Right cardiac atrium (tissue), 5 donors: ENCODE results near the gene CIT. TPM values are rescaled to one million over a fixed set of nuclear protein-coding genes. Genes with fewer than 3 reads are reported as not detected.
"Not testable (repeated sequence)": the region's sequence is repeated elsewhere in the genome, so short reads cannot be mapped to it uniquely, and the experiment has no call there.

Source experiments
- ATAC-seq, 2 donors: fragments of 200-7000 bp; cut with Tn5 transposase; one replicate each; pipeline versions ENCODE4 v1.8.0 to v1.9.1; 2020; ENCODE audit warnings: moderate library complexity in 2 of 2, mild to moderate bottlenecking in 1 of 2
- DNase-seq, 3 donors: peaks; one replicate each; pipeline ENCODE4 v3.0.0-alpha.2; 2020
- H3K27ac ChIP-seq: one replicate; pipeline ENCODE4 v1.5.1; 2013; ENCODE audit warnings: mild to moderate bottlenecking, low read length, control low read depth, moderate library complexity
- H3K27me3 ChIP-seq: one replicate; pipeline ENCODE4 v1.6.1; 2013; ENCODE audit not compliant: control insufficient read depth, insufficient read depth
- H3K4me1 ChIP-seq: one replicate; pipeline ENCODE4 v1.6.1; 2013; ENCODE audit warnings: low read length; ENCODE audit not compliant: control insufficient read depth, insufficient read depth
- H3K4me3 ChIP-seq: one replicate; pipeline ENCODE4 v1.5.1; 2013; ENCODE audit warnings: low read length, control low read depth
- H3K9me3 ChIP-seq: one replicate; pipeline ENCODE4 v1.6.1; 2013; ENCODE audit warnings: low read length; ENCODE audit not compliant: control insufficient read depth
- WGBS: extraction: QIAGEN DNeasy Blood & Tissue Kit; methylation state at CpG from one replicate; pipeline ENCODE4 v1.1.7; 2013; 5-methylcytosine and 5-hydroxymethylcytosine counted together
- intact Hi-C, 4 donors: fragments of 100-400 bp; cut with DNase I; formaldehyde crosslinking; loops; one replicate each; pipeline versions ENCODE4 v1.11.0 to v1.14.0; 2022 to 2023
- polyA plus RNA-seq: library from polyadenylated mRNA; stranded (reverse); fragments of 200-250 nt; gene quantifications from one replicate; pipeline ENCODE4 v1.2.3, GENCODE V29; 2013
- total RNA-seq, 4 donors: library from RNA; stranded (reverse); fragmentation: NEBNext Ultra II Directional; extraction: Animal tissue kit (Norgen Biotek cat#: 25700); gene quantifications; one replicate each; pipeline ENCODE4 v1.2.1, GENCODE V29; 2021
- donor health status: healthy with polysubstance abuse.
- donor health status: DM: no; HTN: yes; CAD: no.
- donor health status: DM: no; HTN: no; CAD: no.
- donor health status: DM: no; HTN: yes; CAD: no; lungs with severe emphysema.
- donor health status: DM: yes; HTN: yes; CAD: no.

The CIT gene
- total and polyA plus RNA-seq, 5 donors = 0.61 to 3.0 (median 2.4) TPM

DNA sequence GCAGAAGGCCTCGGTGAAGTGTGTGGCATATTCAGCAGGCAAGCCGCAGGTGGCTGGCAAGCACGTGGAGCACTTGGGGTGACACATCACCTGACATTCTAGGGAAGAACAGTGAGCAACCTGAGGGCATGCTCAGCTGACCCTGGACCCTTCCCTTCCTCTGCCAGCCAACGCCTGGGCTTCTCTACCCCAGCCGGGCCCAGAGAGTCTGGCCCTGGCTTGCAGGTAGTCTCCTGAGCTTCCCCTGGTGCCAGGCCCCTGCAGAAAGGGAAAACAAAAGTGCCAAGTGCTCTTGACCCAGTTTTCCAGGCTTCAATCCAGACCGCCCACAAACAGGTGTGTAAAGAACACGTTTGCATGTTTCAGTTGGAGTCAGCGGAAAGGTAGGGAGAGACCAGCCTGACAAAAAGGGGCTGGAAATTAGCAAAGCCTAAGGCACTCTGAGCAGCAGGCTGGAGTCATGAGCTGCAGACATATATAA lies 163.5 kb downstream of the CIT start:
- DNase-seq (no peak), ATAC-seq (no peak)
- Histone ChIP-seq H3K4me1 (peaks cover 3% of the 10 kb centered on the region), H3K27ac (no peak overlapping the region), H3K9me3 (no peaks in the 10 kb centered on the region), H3K27me3 (no peaks in the 10 kb centered on the region), H3K4me3 (no peak overlapping the region)
- WGBS = 95% methylated on average over 8 of the region's 8 CpGs
- intact Hi-C loops = no loop called here

DNA sequence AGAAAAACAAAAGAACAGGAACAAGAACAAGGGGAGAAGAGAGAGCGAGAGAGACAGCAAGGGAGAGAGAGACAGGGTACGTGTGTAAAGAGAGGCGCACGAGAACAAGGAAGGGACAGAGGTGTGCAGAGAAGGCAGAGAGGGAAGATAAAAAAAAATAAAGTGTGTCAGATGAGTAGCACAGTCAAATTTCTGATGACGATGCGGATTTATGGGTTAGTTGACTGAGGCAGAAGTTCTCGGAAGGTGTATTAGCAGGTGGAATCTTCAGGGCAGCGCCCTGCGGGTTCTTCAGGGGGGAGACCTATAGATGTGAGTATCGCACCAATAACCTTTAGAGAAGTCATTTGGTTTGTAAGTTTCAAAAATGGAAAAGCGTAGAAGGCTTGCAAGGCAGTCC lies 164.4 kb downstream of the CIT start:
- H3K27me3 ChIP-seq = no peaks in the 10 kb centered on the region
- no peak for ATAC-seq
- no peak overlapping the region for H3K4me3 ChIP-seq
- 98% methylated on average over 11 of the region's 11 CpGs for WGBS
- H3K4me1 ChIP-seq = peaks cover 3% of the 10 kb centered on the region
- intact Hi-C loops = no loop called here
- no peak for DNase-seq
- H3K9me3 ChIP-seq = no peaks in the 10 kb centered on the region
- H3K27ac ChIP-seq = no peak overlapping the region

DNA sequence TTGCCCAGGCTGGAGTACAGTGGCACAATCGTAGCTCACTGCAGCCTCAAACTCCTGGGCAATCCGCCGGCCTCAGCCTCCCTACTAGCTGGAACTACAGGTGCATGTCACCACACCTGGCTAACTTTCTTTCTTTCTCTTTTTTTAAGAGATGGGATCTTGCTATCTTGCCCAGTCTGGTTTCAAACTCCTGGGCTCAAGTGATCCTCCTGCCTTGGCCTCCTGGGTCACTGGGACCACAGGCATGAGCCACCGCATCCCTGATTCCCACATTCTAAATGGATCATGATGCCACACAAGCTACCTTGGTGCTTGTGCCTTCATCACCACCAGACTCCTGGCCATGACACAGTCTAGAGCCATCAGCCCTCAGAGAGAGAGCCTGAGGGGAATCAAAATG lies 165.4 kb downstream of the CIT start:
- Histone ChIP-seq H3K4me3 (no peak overlapping the region), H3K4me1 (peaks cover 3% of the 10 kb centered on the region), H3K27ac (no peak overlapping the region), H3K9me3 (no peaks in the 10 kb centered on the region), H3K27me3 (no peaks in the 10 kb centered on the region)
- no peak for DNase-seq
- no peak for ATAC-seq
- 97% methylated on average over 4 of the region's 4 CpGs for WGBS
- intact Hi-C loops = no loop called here

DNA sequence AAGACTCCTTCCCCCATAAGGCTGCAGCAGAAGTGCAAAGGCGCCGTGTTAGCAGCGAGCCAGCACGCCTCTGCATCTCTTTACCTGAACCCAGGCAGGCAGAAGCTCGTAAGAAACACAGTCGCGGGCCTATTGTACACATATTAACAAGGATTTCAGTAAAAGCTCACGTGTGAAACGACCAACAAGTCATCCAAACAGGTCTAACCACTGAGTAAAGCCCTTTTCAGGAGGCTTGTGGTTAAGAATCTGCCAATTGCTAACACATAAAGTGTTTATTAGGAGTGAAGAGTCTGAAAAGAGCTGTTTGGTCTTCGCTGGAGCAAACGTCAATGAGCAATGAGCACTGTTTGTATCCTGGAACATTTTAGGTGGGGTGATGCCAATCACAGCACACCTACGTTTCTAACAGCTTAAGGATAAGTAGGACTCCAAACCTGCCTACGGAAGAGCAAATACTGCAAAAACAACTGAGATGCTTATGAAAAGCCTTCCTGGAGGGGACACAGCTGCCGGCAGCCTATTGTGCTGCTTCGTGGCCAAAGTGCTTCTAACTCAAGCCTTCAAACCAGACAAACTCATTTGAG lies 166.1 kb downstream of the CIT start:
- WGBS = 95% methylated on average over 15 of the region's 15 CpGs
- ATAC-seq (no peak), DNase-seq (no peak)
- intact Hi-C loops = no loop called here
- Histone ChIP-seq H3K27me3 (no peaks in the 10 kb centered on the region), H3K9me3 (no peaks in the 10 kb centered on the region), H3K4me1 (peaks cover 1% of the 10 kb centered on the region), H3K4me3 (no peak overlapping the region), H3K27ac (no peak overlapping the region)

DNA sequence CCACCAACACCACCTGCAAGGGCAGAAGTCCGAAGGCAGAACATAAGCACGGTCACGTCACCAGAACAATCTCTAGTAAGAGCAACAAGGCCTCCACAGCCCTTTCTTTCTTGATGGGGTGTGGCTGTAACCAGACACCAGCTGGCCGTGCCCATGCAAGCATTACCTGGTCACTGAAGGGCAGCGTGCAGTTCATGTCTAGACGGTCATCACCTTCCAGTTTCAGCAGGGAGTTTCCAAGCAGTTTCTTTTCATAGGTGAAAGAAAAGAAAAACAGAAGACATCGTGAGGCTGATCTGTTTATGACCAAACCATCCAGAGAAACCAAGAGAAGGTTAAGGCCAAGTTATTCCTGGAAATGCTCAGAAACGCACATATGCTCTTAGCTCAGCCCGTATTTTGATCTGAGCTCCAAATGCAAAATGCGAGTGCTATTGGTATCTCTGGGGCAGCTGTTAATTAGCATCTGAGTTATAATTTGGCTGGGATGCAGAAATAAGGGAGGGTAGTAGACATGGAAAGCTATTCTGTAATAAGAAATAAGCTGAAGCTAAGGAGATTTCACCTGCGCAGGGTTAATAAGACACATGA lies 166.7 kb downstream of the CIT start:
- Histone ChIP-seq H3K9me3 (no peaks in the 10 kb centered on the region), H3K4me1 (no peaks in the 10 kb centered on the region), H3K4me3 (no peak overlapping the region), H3K27ac (no peak overlapping the region), H3K27me3 (no peaks in the 10 kb centered on the region)
- no peak for ATAC-seq
- intact Hi-C loops = no loop called here
- 94% methylated on average over 11 of the region's 11 CpGs for WGBS
- DNase-seq = no peak

DNA sequence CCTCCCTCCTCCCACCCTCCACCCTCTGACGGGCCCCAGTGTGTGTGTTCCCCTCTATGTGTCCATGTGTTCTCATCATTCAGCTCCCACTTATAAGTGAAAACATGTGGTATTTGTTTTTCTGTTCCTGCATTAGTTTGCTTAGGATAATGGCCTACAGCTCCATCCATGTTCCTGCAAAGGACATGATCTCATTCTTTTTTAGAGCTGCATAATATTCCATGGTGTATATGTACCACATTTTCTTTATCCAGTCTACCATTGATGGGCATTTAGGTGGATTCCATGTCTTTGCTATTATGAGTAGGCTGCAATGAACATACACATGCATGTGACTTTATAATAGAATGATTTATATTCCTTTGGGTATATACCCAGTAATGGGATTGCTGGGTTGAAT lies 170.7 kb downstream of the CIT start:
- DNase-seq, H3K4me1 ChIP-seq, ATAC-seq, H3K4me3 ChIP-seq, H3K9me3 ChIP-seq, H3K27me3 ChIP-seq, H3K27ac ChIP-seq: not testable (repeated sequence)
- WGBS = 95% methylated on average over 1 of the region's 1 CpG
- intact Hi-C loops = loop anchor here in 1 of 4 donors (10.0 kb wide), 1 partner anchor 68 kb away; no protein-coding TSS in a partner anchor

DNA sequence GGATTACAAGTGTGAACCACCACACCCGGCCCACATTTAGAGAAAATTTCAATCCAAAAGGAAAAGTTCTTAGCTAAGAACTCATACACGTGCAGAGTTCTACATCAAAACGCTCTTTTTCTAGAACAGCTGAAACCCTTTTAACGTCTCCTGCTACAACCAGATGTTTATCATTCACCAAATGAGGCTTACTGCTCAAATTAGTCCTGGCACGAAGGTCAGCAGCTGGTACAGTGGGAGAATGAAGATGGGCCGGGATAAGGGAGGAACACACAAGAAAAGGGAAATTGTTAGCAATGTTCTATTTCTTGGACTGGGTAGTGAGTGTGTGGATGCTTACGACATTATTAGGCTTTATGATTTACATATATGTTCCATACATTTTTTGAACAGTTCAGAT lies 171.9 kb downstream of the CIT start:
- intact Hi-C loops = loop anchor here in 1 of 4 donors (10.0 kb wide), 1 partner anchor 70 kb away; no protein-coding TSS in a partner anchor
- H3K4me3 ChIP-seq = no peak overlapping the region
- 95% methylated on average over 7 of the region's 7 CpGs for WGBS
- ATAC-seq = no peak
- H3K4me1 ChIP-seq = no peaks in the 10 kb centered on the region
- H3K27me3 ChIP-seq = no peaks in the 10 kb centered on the region
- H3K9me3 ChIP-seq = no peaks in the 10 kb centered on the region
- no peak overlapping the region for H3K27ac ChIP-seq
- DNase-seq = no peak

DNA sequence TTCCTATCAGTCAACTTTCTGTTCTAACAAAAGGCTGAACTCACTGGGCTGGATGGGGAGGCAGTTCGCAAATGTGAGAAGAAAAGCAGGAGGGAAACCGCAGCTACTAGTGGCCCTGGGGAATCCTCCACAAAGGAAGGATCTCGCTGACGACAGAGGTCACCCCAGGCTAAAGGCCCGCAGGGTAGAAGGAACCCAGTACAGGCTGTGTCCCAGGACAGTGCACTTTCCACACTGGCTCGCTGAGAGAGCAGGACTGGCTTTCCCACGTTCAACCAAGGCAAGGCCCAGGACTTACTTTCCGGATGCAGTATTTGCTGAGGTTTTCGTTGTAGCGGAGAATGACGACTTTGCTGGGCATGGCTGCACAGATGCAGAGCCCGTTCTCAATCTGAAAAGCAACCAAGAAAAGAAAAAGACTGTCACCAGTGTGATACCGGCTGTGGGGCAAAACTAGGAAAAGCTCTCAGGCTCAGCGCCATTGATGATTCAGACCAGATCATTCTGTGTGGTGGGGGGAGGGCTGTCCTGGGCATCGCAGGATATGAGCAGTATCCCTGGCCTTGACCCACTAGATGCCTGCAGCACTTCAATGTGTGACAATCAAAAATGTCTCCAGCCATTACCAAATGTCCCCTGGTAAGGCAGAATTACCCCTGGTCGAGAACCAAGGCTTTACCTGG lies 172.9 kb downstream of the CIT start:
- 75% methylated on average over 16 of the region's 16 CpGs for WGBS
- Histone ChIP-seq H3K9me3 (no peaks in the 10 kb centered on the region), H3K4me1 (no peaks in the 10 kb centered on the region), H3K27ac (no peak overlapping the region), H3K4me3 (no peak overlapping the region), H3K27me3 (no peaks in the 10 kb centered on the region)
- DNase-seq (peak; percentile 37 to 53 (median 50)), ATAC-seq (peak; percentile 40 to 95)
- intact Hi-C loops = loop anchor here in 1 of 4 donors (10.0 kb wide), 1 partner anchor 71 kb away; no protein-coding TSS in a partner anchor

DNA sequence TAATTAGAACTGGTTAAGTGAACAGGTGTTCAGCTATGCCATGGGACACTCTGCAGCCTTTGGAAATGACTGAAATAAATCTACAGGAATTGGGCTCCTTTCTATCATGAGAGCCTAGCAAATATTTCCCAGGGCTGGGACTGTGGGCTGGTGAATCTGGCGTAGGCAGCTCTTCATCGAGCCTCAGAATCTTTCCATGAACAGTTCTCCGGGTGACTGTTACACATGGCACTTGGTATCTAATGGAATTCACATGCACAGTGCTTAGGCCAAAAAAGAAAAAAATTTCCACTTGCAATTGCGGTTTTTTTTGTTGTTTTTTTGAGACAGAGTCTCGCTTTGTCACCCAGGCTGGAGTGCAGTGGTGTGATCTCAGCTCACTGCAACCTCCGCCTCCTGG lies 177.0 kb downstream of the CIT start:
- Histone ChIP-seq H3K4me3 (no peak overlapping the region), H3K9me3 (no peaks in the 10 kb centered on the region), H3K27me3 (no peaks in the 10 kb centered on the region), H3K4me1 (no peaks in the 10 kb centered on the region), H3K27ac (no peak overlapping the region)
- DNase-seq = no peak
- 96% methylated on average over 6 of the region's 6 CpGs for WGBS
- no peak for ATAC-seq
- intact Hi-C loops = loop anchor here in 1 of 4 donors (10.0 kb wide), 1 partner anchor 75 kb away; no protein-coding TSS in a partner anchor

DNA sequence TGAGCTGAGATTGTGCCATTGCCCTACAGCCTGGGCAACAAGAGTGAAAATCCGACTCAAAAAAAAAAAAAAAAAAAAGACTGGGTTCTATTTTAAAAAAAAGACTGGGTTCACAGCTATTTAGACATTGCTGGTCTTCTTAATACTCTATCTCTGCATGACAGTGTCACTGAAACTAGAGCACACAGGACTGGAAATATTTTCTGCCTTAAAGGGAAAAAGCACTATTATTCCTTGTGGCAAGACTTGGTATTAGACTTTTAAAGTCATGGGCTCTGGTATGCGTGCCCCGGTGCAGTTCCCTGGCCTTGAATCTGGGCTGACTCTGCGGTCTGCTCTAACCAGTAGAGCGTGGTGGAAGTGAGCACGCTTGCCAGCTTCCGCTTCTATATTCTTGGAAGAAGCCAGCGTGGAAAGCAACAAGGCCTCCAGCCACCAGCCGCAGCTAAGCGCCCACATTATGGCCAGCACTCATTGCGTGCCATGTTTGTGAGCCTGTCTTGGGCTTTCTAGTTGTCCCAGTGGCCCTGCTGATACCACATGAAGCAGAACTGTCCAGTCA lies 177.8 kb downstream of the CIT start:
- intact Hi-C loops = loop anchor here in 1 of 4 donors (10.0 kb wide), 1 partner anchor 196 kb away; no protein-coding TSS in a partner anchor
- Histone ChIP-seq H3K4me1 (no peaks in the 10 kb centered on the region), H3K27me3 (no peaks in the 10 kb centered on the region), H3K9me3 (no peaks in the 10 kb centered on the region), H3K27ac (no peak overlapping the region), H3K4me3 (no peak overlapping the region)
- WGBS = 97% methylated on average over 11 of the region's 11 CpGs
- DNase-seq (no peak), ATAC-seq (no peak)

DNA sequence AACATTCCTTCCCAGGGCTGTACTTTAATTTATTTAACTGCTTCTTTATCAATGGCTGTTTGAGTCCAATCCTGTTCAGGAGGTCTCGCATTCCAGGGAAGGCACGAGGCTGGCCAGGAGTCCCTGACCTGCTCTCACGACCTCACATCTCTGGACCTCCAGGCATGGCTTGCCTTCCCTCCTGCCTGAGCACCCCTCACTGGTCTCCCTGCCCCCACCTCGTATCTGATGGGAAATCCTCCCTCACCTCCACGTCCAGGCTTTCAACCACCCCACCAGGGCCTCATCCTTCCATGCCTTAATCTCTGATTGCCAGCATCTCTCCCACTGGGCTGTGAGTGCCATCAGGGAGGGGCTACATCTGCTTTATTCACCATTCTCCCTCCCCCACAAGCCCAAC lies 180.2 kb downstream of the CIT start:
- H3K27ac ChIP-seq = no peak overlapping the region
- no peaks in the 10 kb centered on the region for H3K9me3 ChIP-seq
- H3K4me1 ChIP-seq = no peaks in the 10 kb centered on the region
- 77% methylated on average over 5 of the region's 5 CpGs for WGBS
- no peak overlapping the region for H3K4me3 ChIP-seq
- DNase-seq (no peak), ATAC-seq (no peak)
- intact Hi-C loops = loop anchor here in 1 of 4 donors (10.0 kb wide), 1 partner anchor 198 kb away; no protein-coding TSS in a partner anchor
- no peaks in the 10 kb centered on the region for H3K27me3 ChIP-seq
